HUDEP-2 (cell line): ENCODE results near the gene DMBX1.
A peak's percentile ranks its signal among the peaks of the same experiment; 100 is the strongest.

Source experiments
- DNase-seq, 76 experiments: peaks; one replicate each; lab custom pipeline; 2025; ENCODE audit not compliant: unreplicated experiment in 76 of 76; lab: John Stamatoyannopoulos, UW

DMBX1 gene

GRCh38 chr1:46458846-46459245, 30.8 kb upstream of the DMBX1 start:
- DNase-seq = no peak

GRCh38 chr1:46459315-46459714, 30.3 kb upstream of the DMBX1 start:
- DNase-seq = no peak

GRCh38 chr1:46461017-46461808, 28.4 kb upstream of the DMBX1 start:
- no peak for DNase-seq

GRCh38 chr1:46461809-46462448, 27.7 kb upstream of the DMBX1 start:
- no peak for DNase-seq

GRCh38 chr1:46464013-46464548, 25.6 kb upstream of the DMBX1 start:
- DNase-seq = no peak

- DNase-seq = no peak
Measured at GRCh38 chr1:46464915-46465314, 24.7 kb upstream of the DMBX1 start.

GRCh38 chr1:46465981-46466476, 23.6 kb upstream of the DMBX1 start:
- DNase-seq = no peak

- DNase-seq = no peak
Measured at GRCh38 chr1:46466477-46467182, 23.0 kb upstream of the DMBX1 start.

- no peak for DNase-seq
Measured at GRCh38 chr1:46467183-46467504, 22.5 kb upstream of the DMBX1 start.

GRCh38 chr1:46469881-46470280, 19.8 kb upstream of the DMBX1 start:
- no peak for DNase-seq

GRCh38 chr1:46471848-46472492, 17.7 kb upstream of the DMBX1 start:
- no peak for DNase-seq

GRCh38 chr1:46472498-46473181, 17.0 kb upstream of the DMBX1 start:
- DNase-seq = no peak

GRCh38 chr1:46473991-46474390, 15.6 kb upstream of the DMBX1 start:
- DNase-seq = no peak

- no peak for DNase-seq
Measured at GRCh38 chr1:46474570-46474969, 15.1 kb upstream of the DMBX1 start.

GRCh38 chr1:46476673-46477072, 13.0 kb upstream of the DMBX1 start:
- no peak for DNase-seq

GRCh38 chr1:46477153-46477929, 12.3 kb upstream of the DMBX1 start:
- peak in 65 of 76 experiments; percentile 4 to 84 (median 57) for DNase-seq

- DNase-seq = no peak
Measured at GRCh38 chr1:46478721-46479485, 10.7 kb upstream of the DMBX1 start.

- no peak for DNase-seq
Measured at GRCh38 chr1:46479744-46480350, 9.8 kb upstream of the DMBX1 start.
